ENCODE results near the gene PTPRM. TPM values are rescaled to one million over a fixed set of nuclear protein-coding genes. Genes with fewer than 3 reads are reported as not detected.

The PTPRM gene
- polyA plus RNA-seq, 1 of the 3 experiments (the other 2 are of a cell fraction) = 16.0 TPM

- CTCF ChIA-PET = interaction anchor here (0.7 kb wide), 1 partner anchor 169 kb away, joined by 3 read pairs; no protein-coding TSS in a partner anchor
- Histone ChIP-seq H3K4me2 (no peak overlapping the region), H3K9me2 (no peaks in the 10 kb centered on the region), H4K20me1 (ENCODE audit: insufficient read depth) (no peaks in the 10 kb centered on the region), H3K4me1 (ENCODE audit: control insufficient read depth in 1 of 2, insufficient read depth in 2 of 2, low read depth in 1 of 2, low read length in 1 of 2) (peaks cover 0 to 3% of the 10 kb centered on the region in 2 experiments; a peak in 1 of 4 replicates), H3K36me3 (replicated peaks in 1 of 2; ENCODE audit: control insufficient read depth in 1 of 2, insufficient read depth in 2 of 2, low read length in 1 of 2) (no peaks in the 10 kb centered on the region), H2AFZ (ENCODE audit: low read depth) (no peak overlapping the region), H3K27me3 (ENCODE audit: insufficient read depth) (no peaks in the 10 kb centered on the region), H3K4me3 (ENCODE audit: low read depth in 2 of 2, low read length in 1 of 2) (no peak overlapping the region), H3K9ac (no peak overlapping the region), H3K79me2 (ENCODE audit: insufficient read depth) (no peaks in the 10 kb centered on the region), H3K27ac (ENCODE audit: low read depth in 2 of 2, low read length in 1 of 2) (no peak overlapping the region), H3K9me3 (no peaks in the 10 kb centered on the region), H3F3A (replicated peaks; ENCODE audit: insufficient read depth) (no peaks in the 10 kb centered on the region)
- DNase-seq = no peak
- WGBS (ENCODE audit: low lambda C conversion rate) = 39% methylated on average over 8 of the region's 8 CpGs
- POLR2A ChIA-PET = no interaction called here
- TF ChIP-seq TAF1 (IDR thresholded peaks at IDR 0.05; ENCODE audit: borderline replicate concordance, low read depth, low read length) (no peak), FOXJ3 (CRISPR knock-in tag; IDR thresholded peaks at IDR 0.05) (no peak), RFX5 (IDR thresholded peaks at IDR 0.05; ENCODE audit: low read length) (no peak), MXI1 (IDR thresholded peaks at IDR 0.05; ENCODE audit: low read depth, low read length) (no peak)
These were observed 732.2 kb downstream of the PTPRM start for GRCh38 chr18:8299054-8299980.

- no peak for DNase-seq
- no peaks in the 10 kb centered on the region for H4K20me1 ChIP-seq (ENCODE audit: insufficient read depth)
- H2AFZ ChIP-seq (ENCODE audit: low read depth) = no peak overlapping the region
- H3K4me1 ChIP-seq (ENCODE audit: control insufficient read depth in 1 of 2, insufficient read depth in 2 of 2, low read depth in 1 of 2, low read length in 1 of 2) = peaks cover 0 to 3% of the 10 kb centered on the region in 2 experiments; a peak in 1 of 4 replicates
- TF ChIP-seq USF1 (IDR thresholded peaks at IDR 0.05; ENCODE audit: borderline replicate concordance, low read depth) (no peak), RAD21 (IDR thresholded peaks at IDR 0.05; ENCODE audit: low read length) (no peak), CHD2 (IDR thresholded peaks at IDR 0.05; ENCODE audit: low read length, partially characterized antibody) (no peak), MAX (IDR thresholded peaks at IDR 0.05; ENCODE audit: low read depth) (no peak), SIN3A (IDR thresholded peaks at IDR 0.05; ENCODE audit: borderline replicate concordance, low read depth, low read length) (no peak), CTCF (IDR thresholded peaks at IDR 0.05) (no peak), POLR2AphosphoS5 (IDR thresholded peaks at IDR 0.05; ENCODE audit: low read depth, low read length) (no peak), NFIC (IDR thresholded peaks at IDR 0.05; ENCODE audit: borderline replicate concordance) (no peak), FOXM1 (IDR thresholded peaks at IDR 0.05; ENCODE audit: low read depth) (no peak), JUND (IDR thresholded peaks at IDR 0.05) (no peak), MXI1 (IDR thresholded peaks at IDR 0.05; ENCODE audit: low read depth, low read length) (no peak), MEF2A (IDR thresholded peaks at IDR 0.05; ENCODE audit: borderline replicate concordance, low read depth) (no peak), TCF12 (IDR thresholded peaks at IDR 0.05) (no peak), SMC3 (IDR thresholded peaks at IDR 0.05; ENCODE audit: low read depth, low read length) (no peak), YY1 (IDR thresholded peaks at IDR 0.05; ENCODE audit: low read depth) (no peak)
- no peaks in the 10 kb centered on the region for H3K9me2 ChIP-seq
- no peaks in the 10 kb centered on the region for H3K27me3 ChIP-seq (ENCODE audit: insufficient read depth)
- ChIA-PET POLR2A (no interaction called here), CTCF (no interaction called here)
- no peak overlapping the region for H3K9ac ChIP-seq
- no peak overlapping the region for H3K27ac ChIP-seq (ENCODE audit: low read depth in 2 of 2, low read length in 1 of 2)
- H3K36me3 ChIP-seq (replicated peaks in 1 of 2; ENCODE audit: control insufficient read depth in 1 of 2, insufficient read depth in 2 of 2, low read length in 1 of 2) = no peaks in the 10 kb centered on the region
- H3K9me3 ChIP-seq = no peaks in the 10 kb centered on the region
- H3F3A ChIP-seq (replicated peaks; ENCODE audit: insufficient read depth) = no peaks in the 10 kb centered on the region
- H3K4me2 ChIP-seq = no peak overlapping the region
- WGBS (ENCODE audit: low lambda C conversion rate) = 49% methylated on average over 6 of the region's 6 CpGs
- H3K4me3 ChIP-seq (ENCODE audit: low read depth in 2 of 2, low read length in 1 of 2) = no peak overlapping the region
- H3K79me2 ChIP-seq (ENCODE audit: insufficient read depth) = no peaks in the 10 kb centered on the region
These were observed 733.8 kb downstream of the PTPRM start for GRCh38 chr18:8300751-8301410.
